ENCODE data around the gene SLC49A3. TPM values are rescaled to one million over a fixed set of nuclear protein-coding genes. Genes with fewer than 3 reads are reported as not detected.
"Not testable (repeated sequence)": the region's sequence is repeated elsewhere in the genome, so short reads cannot be mapped to it uniquely, and the experiment has no call there.

SLC49A3 gene
- polyA plus RNA-seq, 3 donors = 9.5 to 29.8 (median 11.1) TPM

GRCh38 chr4:635851-636627, 52.9 kb downstream of the SLC49A3 start:
- no peaks in the 10 kb centered on the region for H3K4me1 Mint-ChIP-seq
- H3K36me3 Mint-ChIP-seq = no peaks in the 10 kb centered on the region
- Histone ChIP-seq H3K27ac (ENCODE audit: low read depth in 1 of 2, low read length in 2 of 2) (no peak overlapping the region), H4K20me1 (ENCODE audit: insufficient read depth, low read length) (no peaks in the 10 kb centered on the region), H3K4me3 (replicated peaks in 1 of 3; ENCODE audit: low read depth in 2 of 3, low read length in 3 of 3) (no peak overlapping the region), H3K36me3 (replicated peaks in 1 of 2; ENCODE audit: control insufficient read depth in 1 of 2, insufficient read depth in 2 of 2, low read length in 2 of 2) (no peaks in the 10 kb centered on the region), H3K4me1 (ENCODE audit: control insufficient read depth in 1 of 2, insufficient read depth in 2 of 2, low read length in 2 of 2) (no peaks in the 10 kb centered on the region), H3K79me2 (ENCODE audit: insufficient read depth, low read length) (no peaks in the 10 kb centered on the region), H3K4me2 (replicated peaks; ENCODE audit: extremely low read depth, low read length, poor library complexity, severe bottlenecking) (no peak overlapping the region), H3K9me3 (replicated peaks in 1 of 2; ENCODE audit: control insufficient read depth in 1 of 2, insufficient read depth in 1 of 2, low read length in 2 of 2) (peaks cover 17 to 20% of the 10 kb centered on the region in 2 donors), H3K27me3 (ENCODE audit: control insufficient read depth in 2 of 2, insufficient read depth in 2 of 2, low read length in 2 of 2) (no peaks in the 10 kb centered on the region), H2AFZ (ENCODE audit: insufficient read depth, low read depth, low read length, poor library complexity, severe bottlenecking) (no peak overlapping the region), H3K9ac (ENCODE audit: insufficient read depth, low read length, poor library complexity, severe bottlenecking) (no peak overlapping the region)
- peaks cover 7 to 16% (median 14%) of the 10 kb centered on the region in 3 donors for H3K27me3 Mint-ChIP-seq (ENCODE audit: low read depth in 3 of 3)
- peaks cover 15 to 35% (median 23%) of the 10 kb centered on the region in 7 donors for H3K9me3 Mint-ChIP-seq
- H3K4me3 Mint-ChIP-seq = no peak overlapping the region
- WGBS (ENCODE audit: insufficient coverage) = 94% methylated on average over 18 of the region's 22 CpGs
- no peak for DNase-seq
- no peak overlapping the region for H3K27ac Mint-ChIP-seq
- intact Hi-C loops (cut with micrococcal nuclease) = no loop called here
- TF ChIP-seq, protein P1, sequence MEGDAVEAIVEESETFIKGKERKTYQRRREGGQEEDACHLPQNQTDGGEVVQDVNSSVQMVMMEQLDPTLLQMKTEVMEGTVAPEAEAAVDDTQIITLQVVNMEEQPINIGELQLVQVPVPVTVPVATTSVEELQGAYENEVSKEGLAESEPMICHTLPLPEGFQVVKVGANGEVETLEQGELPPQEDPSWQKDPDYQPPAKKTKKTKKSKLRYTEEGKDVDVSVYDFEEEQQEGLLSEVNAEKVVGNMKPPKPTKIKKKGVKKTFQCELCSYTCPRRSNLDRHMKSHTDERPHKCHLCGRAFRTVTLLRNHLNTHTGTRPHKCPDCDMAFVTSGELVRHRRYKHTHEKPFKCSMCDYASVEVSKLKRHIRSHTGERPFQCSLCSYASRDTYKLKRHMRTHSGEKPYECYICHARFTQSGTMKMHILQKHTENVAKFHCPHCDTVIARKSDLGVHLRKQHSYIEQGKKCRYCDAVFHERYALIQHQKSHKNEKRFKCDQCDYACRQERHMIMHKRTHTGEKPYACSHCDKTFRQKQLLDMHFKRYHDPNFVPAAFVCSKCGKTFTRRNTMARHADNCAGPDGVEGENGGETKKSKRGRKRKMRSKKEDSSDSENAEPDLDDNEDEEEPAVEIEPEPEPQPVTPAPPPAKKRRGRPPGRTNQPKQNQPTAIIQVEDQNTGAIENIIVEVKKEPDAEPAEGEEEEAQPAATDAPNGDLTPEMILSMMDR (IDR thresholded peaks at IDR 0.05) = no peak

GRCh38 chr4:635066-635835, 53.7 kb downstream of the SLC49A3 start:
- not testable (repeated sequence) for DNase-seq

More at GRCh38 chr4:635066-635835, 53.7 kb downstream of the SLC49A3 start:
- H3K4me1 Mint-ChIP-seq; H3K4me3 ChIP-seq (replicated peaks in 1 of 3; ENCODE audit: low read depth in 2 of 3, low read length in 3 of 3); H3K79me2 ChIP-seq (ENCODE audit: insufficient read depth, low read length); H4K20me1 ChIP-seq (ENCODE audit: insufficient read depth, low read length); H3K4me1 ChIP-seq (ENCODE audit: control insufficient read depth in 1 of 2, insufficient read depth in 2 of 2, low read length in 2 of 2); H3K4me3 Mint-ChIP-seq; H3K36me3 ChIP-seq (replicated peaks in 1 of 2; ENCODE audit: control insufficient read depth in 1 of 2, insufficient read depth in 2 of 2, low read length in 2 of 2); H3K36me3 Mint-ChIP-seq; H3K4me2 ChIP-seq (replicated peaks; ENCODE audit: extremely low read depth, low read length, poor library complexity, severe bottlenecking); H3K27ac ChIP-seq (ENCODE audit: low read depth in 1 of 2, low read length in 2 of 2); H2AFZ ChIP-seq (ENCODE audit: insufficient read depth, low read depth, low read length, poor library complexity, severe bottlenecking); H3K27me3 ChIP-seq (ENCODE audit: control insufficient read depth in 2 of 2, insufficient read depth in 2 of 2, low read length in 2 of 2); intact Hi-C loops (cut with micrococcal nuclease); H3K27ac Mint-ChIP-seq; H3K9ac ChIP-seq (ENCODE audit: insufficient read depth, low read length, poor library complexity, severe bottlenecking): not testable (repeated sequence)
- Mint-ChIP-seq H3K9me3 (peaks cover 15 to 38% (median 24%) of the 10 kb centered on the region in 7 donors), H3K27me3 (ENCODE audit: low read depth in 3 of 3) (peaks cover 9 to 14% (median 13%) of the 10 kb centered on the region in 3 donors)
- WGBS (ENCODE audit: insufficient coverage) = 95% methylated on average over 43 of the region's 46 CpGs
- H3K9me3 ChIP-seq (replicated peaks in 1 of 2; ENCODE audit: control insufficient read depth in 1 of 2, insufficient read depth in 1 of 2, low read length in 2 of 2) = peaks cover 17 to 20% of the 10 kb centered on the region in 2 donors
